ENCODE results near the gene IL13.

IL13 gene

DNA sequence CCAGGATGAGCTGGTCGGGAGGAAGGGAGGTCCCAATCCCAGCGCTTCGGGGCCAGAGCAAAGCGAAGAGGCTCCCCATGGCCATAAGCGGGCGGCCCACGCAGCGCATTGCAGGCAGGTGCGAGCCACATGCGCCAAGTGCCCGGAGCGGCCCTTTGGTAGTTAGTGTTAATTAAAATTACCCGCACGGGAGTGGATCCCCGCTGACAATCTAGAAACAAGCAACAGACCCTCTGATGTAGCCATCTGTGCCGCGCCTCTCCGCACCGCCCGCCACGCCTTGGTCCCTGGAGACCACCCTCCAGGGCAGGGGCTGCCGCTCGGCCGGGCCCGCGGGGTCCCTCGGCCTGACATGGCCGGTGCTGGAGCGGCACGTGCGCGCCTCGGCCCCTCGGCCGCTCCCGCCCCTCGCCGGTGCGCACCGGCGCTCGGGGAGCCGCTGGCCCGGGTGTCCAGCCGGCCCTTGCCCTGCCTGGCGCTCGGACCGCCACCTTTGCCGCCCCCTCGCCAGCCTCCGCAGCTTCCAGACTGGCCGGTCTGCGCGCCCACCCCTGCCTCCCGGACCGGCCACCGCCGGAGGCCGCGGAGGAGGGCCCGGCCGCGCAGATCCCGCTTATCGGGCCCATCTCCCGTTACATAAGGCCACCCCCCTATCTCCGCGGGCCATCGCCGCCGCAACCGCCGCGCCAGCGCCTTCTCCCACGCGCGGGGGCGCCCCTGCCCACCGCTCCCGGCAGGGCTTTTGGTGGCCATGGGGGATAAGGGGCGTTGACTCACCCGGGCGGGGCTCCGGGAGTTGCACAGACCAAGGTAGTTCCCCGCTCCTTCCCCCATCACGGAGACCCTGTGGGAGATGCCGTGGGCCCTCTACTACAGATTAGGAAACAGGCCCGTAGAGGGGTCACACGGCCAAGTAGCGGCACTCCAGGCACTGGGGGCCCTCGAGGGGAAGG lies 1.9 kb upstream of the IL13 start:
- H3K4me3 ChIP-seq (ENCODE audit: low read depth, low read length), result peak overlapping the region; percentile 21

DNA sequence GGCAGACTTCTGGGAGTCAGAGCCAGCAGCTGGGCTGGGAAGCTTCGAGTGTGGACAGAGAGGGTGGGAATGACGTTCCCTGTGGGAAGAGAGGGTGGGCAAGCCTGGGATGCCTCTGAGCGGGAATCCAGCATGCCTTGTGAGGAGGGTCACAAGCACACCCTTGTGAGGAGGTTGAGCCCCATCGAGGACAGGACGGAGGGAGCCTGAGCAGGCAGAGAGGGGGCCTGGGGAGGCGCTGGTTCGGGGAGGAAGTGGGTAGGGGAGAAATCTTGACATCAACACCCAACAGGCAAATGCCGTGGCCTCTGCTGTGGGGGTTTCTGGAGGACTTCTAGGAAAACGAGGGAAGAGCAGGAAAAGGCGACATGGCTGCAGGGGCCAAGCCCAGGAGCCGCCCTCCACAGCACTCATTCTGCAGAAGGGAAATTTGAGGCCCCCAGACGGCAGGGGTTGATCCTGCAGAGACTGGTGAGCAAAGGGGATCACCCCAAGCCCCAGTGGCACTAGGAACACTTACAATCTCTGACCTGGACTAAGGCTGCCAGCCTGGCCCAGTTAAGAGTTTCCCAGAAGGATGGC lies 1.1 kb upstream of the IL13 start:
- no peak overlapping the region for H3K4me3 ChIP-seq (ENCODE audit: low read depth, low read length)
- TF ChIP-seq, protein P1, sequence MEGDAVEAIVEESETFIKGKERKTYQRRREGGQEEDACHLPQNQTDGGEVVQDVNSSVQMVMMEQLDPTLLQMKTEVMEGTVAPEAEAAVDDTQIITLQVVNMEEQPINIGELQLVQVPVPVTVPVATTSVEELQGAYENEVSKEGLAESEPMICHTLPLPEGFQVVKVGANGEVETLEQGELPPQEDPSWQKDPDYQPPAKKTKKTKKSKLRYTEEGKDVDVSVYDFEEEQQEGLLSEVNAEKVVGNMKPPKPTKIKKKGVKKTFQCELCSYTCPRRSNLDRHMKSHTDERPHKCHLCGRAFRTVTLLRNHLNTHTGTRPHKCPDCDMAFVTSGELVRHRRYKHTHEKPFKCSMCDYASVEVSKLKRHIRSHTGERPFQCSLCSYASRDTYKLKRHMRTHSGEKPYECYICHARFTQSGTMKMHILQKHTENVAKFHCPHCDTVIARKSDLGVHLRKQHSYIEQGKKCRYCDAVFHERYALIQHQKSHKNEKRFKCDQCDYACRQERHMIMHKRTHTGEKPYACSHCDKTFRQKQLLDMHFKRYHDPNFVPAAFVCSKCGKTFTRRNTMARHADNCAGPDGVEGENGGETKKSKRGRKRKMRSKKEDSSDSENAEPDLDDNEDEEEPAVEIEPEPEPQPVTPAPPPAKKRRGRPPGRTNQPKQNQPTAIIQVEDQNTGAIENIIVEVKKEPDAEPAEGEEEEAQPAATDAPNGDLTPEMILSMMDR (IDR thresholded peaks at IDR 0.05; ENCODE audit: borderline replicate concordance, insufficient read depth, low read depth, low read length), result no peak

More for the DNA sequence above, 1.9 kb upstream of the IL13 start:
- TF ChIP-seq, protein P1 (IDR thresholded peaks at IDR 0.05; ENCODE audit: borderline replicate concordance, insufficient read depth, low read depth, low read length), result 0 out of 2 replicates have a peak, but pooled peaks have one; percentile 21

DNA sequence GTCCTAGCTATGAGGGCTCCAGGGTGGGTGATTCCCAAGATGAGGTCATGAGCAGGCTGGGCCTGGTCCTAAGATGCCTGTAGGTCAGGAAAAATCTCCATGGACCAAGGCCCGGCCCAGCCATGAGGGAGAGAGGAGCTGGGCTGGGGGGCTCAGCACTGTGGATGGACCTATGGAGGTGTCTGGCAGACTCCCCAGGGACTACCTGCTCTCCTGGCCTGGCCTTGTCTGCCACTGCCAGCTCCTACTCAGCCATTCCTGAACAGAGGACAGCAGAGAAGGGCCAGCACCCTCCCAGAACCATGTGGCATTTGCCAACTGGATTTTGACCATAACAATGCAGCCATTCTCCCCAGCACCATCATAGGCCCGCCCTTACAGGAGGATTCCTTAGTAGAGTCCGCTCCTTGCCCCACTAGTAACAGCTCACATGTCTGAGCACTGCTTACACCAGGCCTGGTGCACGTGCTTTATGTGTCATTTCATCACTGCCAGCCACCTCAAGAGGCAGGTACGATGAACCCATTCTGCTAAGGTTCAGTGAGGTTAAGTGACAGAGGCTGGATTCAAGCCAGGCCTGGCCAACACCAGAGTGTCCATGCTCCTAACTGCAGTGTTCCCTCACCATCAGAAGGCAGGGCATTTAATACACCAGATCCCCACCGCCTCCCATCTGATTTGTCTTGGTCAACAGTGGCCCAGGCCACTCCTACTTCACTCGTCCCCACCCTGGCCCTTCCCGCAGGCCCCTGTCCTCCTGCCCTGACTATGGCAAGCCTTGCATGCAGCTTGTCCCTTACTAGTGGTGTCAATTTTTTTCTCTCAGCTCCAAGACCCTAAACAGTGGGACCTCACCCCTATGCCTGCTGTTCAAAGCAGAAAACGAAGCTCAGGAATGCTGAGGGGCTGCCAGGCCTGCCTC lies 669 bp downstream of the IL13 start:
- TF ChIP-seq, protein P1 (IDR thresholded peaks at IDR 0.05; ENCODE audit: borderline replicate concordance, insufficient read depth, low read depth, low read length), result no peak
- no peak overlapping the region for H3K4me3 ChIP-seq (ENCODE audit: low read depth, low read length)

DNA sequence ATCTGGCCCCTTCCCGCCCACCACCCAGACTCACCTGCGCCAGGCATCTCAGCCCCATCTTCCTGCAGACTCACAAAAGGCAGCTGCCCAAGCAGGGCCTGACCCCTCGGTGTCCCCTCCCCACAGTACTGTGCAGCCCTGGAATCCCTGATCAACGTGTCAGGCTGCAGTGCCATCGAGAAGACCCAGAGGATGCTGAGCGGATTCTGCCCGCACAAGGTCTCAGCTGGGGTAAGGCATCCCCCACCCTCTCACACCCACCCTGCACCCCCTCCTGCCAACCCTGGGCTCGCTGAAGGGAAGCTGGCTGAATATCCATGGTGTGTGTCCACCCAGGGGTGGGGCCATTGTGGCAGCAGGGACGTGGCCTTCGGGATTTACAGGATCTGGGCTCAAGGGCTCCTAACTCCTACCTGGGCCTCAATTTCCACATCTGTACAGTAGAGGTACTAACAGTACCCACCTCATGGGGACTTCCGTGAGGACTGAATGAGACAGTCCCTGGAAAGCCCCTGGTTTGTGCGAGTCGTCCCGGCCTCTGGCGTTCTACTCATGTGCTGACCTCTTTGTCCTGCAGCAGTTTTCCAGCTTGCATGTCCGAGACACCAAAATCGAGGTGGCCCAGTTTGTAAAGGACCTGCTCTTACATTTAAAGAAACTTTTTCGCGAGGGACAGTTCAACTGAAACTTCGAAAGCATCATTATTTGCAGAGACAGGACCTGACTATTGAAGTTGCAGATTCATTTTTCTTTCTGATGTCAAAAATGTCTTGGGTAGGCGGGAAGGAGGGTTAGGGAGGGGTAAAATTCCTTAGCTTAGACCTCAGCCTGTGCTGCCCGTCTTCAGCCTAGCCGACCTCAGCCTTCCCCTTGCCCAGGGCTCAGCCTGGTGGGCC lies 1.9 kb downstream of the IL13 start:
- TF ChIP-seq, protein P1 (IDR thresholded peaks at IDR 0.05; ENCODE audit: borderline replicate concordance, insufficient read depth, low read depth, low read length), result no peak
- no peak overlapping the region for H3K4me3 ChIP-seq (ENCODE audit: low read depth, low read length)

DNA sequence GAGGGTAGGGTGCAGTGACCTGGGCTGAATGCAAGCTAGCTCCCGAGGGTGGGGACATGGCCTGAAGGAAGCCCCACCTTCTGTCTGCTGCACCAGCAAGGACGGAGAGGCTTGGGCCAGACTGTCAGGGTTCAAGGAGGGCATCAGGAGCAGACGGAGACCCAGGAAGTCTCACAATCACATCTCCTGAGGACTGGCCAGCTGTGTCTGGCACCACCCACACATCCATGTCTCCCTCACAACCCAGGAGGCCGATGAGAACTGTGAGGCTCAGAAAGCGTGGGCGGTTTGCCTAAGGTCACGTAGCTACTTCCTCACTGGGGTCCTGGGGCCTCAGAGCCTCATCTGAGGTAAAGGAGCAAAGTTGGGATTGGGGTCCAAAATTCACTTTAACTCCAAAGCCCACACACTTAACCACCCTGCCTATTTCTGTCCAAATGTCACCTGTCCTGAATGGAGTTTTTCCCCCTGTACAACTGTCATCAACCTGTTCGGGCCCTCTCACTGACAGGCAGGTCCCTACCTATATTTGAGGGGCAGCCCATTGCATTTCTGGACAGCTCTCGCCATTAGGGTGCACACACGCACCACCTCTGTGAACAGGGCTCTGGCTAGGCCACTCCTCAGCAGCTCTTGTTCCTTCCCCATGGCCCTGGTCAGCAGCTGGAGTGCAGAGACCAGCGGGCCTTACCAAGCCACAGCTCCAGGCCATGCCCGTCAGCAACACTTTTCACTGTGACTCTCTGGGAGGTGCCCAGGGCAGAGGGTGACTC lies 3.4 kb downstream of the IL13 start:
- no peak overlapping the region for H3K4me3 ChIP-seq (ENCODE audit: low read depth, low read length)
- TF ChIP-seq, protein P1 (IDR thresholded peaks at IDR 0.05; ENCODE audit: borderline replicate concordance, insufficient read depth, low read depth, low read length), result no peak
